HCT116 (cell line): ENCODE measurements around the gene KCNE4. TPM values are rescaled to one million over a fixed set of nuclear protein-coding genes. Genes with fewer than 3 reads are reported as not detected.

Experiments used
- ATAC-seq: fragments of 200-7000 bp; cut with Tn5 transposase; 2 replicates; pipeline ENCODE4 v1.9.1; 2020; ENCODE audit warnings: mild to moderate bottlenecking, moderate library complexity
- BruUV-seq: library from RNA; stranded (reverse); fragments of 400-500 nt; replicated peaks from 2 replicates; lab custom pipeline; 2021; lab: Mats Ljungman, UMichigan
- CTCF ChIA-PET: fragments of 300-600 bp; sonication (Branson Sonifier 250); formaldehyde crosslinking; loops from one replicate; lab custom pipeline; 2021; ENCODE audit warnings: antibody characterized with exemption; lab: Charles Lee
- POLR2A ChIA-PET: fragments of 300-600, 350-600 bp; sonication (Branson Sonifier 250); formaldehyde crosslinking; loops from one replicate; lab custom pipeline; 2021; ENCODE audit warnings: antibody characterized with exemption; lab: Charles Lee
- RAD21 ChIA-PET, 2 experiments: fragments of 300-600 bp; sonication (Branson Sonifier 250); formaldehyde crosslinking; loops; one replicate each; lab custom pipeline; 2023; ENCODE audit warnings: low total read pairs in 2 of 2; ENCODE audit not compliant: uncharacterized antibody in 2 of 2, unreplicated experiment in 2 of 2, low non-redundant PET in 1 of 2; lab: Charles Lee
- DNase-seq: peaks from one replicate; pipeline ENCODE4 v3.0.0-alpha.2; 2010; ENCODE audit warnings: low read depth, low spot score
- H2AFZ ChIP-seq: fragments of 200-600 bp; shearing (Covaris generic), sonication (generic); 2 replicates; pipeline ENCODE4 v1.6.1; 2017; ENCODE audit warnings: low read depth, mixed run types, mixed read lengths, antibody characterized with exemption, low read length; ENCODE audit not compliant: poor library complexity, severe bottlenecking
- H3K27ac ChIP-seq: 2 replicates; pipeline ENCODE4 v1.5.1; 2012; ENCODE audit warnings: low read depth, low read length
- H3K27me3 ChIP-seq: fragments of 200-600 bp; sonication (generic); 2 replicates; pipeline ENCODE4 v1.6.1; 2016; ENCODE audit warnings: mixed run types, low read length, mixed read lengths; ENCODE audit not compliant: insufficient read depth
- H3K36me3 ChIP-seq, 2 experiments: fragments of 200-500 bp in 1 of 2; fragments of 200-600 bp in 1 of 2; sonication (Bioruptor generic) in 1 of 2; sonication (generic) in 1 of 2; 2 replicates each; pipeline versions ENCODE4 v1.5.1 to v1.6.1; 2014 to 2016; ENCODE audit warnings: low read length in 2 of 2, inconsistent platforms in 1 of 2, mixed read lengths in 1 of 2, mixed run types in 1 of 2; ENCODE audit not compliant: insufficient read depth in 2 of 2, control insufficient read depth in 1 of 2
- H3K4me1 ChIP-seq, 2 experiments: fragments of 200-600 bp in 1 of 2; sonication (generic) in 1 of 2; 2 replicates each; pipeline versions ENCODE4 v1.5.1 to v1.6.1; 2012 to 2017; ENCODE audit warnings: low read length in 2 of 2, inconsistent platforms in 1 of 2, mild to moderate bottlenecking in 1 of 2, mixed read lengths in 1 of 2, mixed run types in 1 of 2, moderate library complexity in 1 of 2; ENCODE audit not compliant: insufficient read depth in 2 of 2, control insufficient read depth in 1 of 2
- H3K4me2 ChIP-seq: fragments of 200-600 bp; sonication (generic); 2 replicates; pipeline ENCODE4 v1.6.1; 2017; ENCODE audit warnings: mixed run types, low read length, mixed read lengths
- H3K4me3 ChIP-seq, 2 experiments: fragments of 200-600 bp in 1 of 2; sonication (generic) in 1 of 2; replicated peaks in 1 of 2; 2 replicates each; pipeline ENCODE4 v1.5.1; 2011 to 2016; ENCODE audit warnings: low read length in 2 of 2, control low read depth in 1 of 2, low read depth in 1 of 2, mild to moderate bottlenecking in 1 of 2, mixed read lengths in 1 of 2, mixed run types in 1 of 2
- H3K79me2 ChIP-seq: fragments of 200-600 bp; sonication (generic); 2 replicates; pipeline ENCODE4 v1.6.1; 2017; ENCODE audit warnings: mild to moderate bottlenecking, mixed run types, low read length, moderate library complexity, mixed read lengths; ENCODE audit not compliant: insufficient read depth
- H3K9ac ChIP-seq: fragments of 200-600 bp; sonication (generic); 2 replicates; pipeline ENCODE4 v1.6.1; 2016; ENCODE audit warnings: low read length, mixed read lengths
- H3K9me2 ChIP-seq: fragments of 200-600 bp; sonication (generic), shearing (Covaris generic); 2 replicates; pipeline ENCODE4 v1.6.1; 2017; ENCODE audit warnings: mixed run types, mild to moderate bottlenecking, moderate library complexity; ENCODE audit not compliant: insufficient read depth
- H3K9me3 ChIP-seq, 2 experiments: fragments of 200-500 bp in 1 of 2; fragments of 200-600 bp in 1 of 2; sonication (Bioruptor generic) in 1 of 2; sonication (generic) in 1 of 2; 2 replicates each; pipeline ENCODE4 v1.6.1; 2014 to 2017; ENCODE audit warnings: low read length in 2 of 2, mixed read lengths in 2 of 2, inconsistent platforms in 1 of 2, low read depth in 1 of 2, mild to moderate bottlenecking in 1 of 2, mixed run types in 1 of 2, moderate library complexity in 1 of 2; ENCODE audit not compliant: control insufficient read depth in 1 of 2, insufficient read depth in 1 of 2
- H4K20me1 ChIP-seq: fragments of 200-600 bp; sonication (generic), shearing (Covaris generic); 2 replicates; pipeline ENCODE4 v1.6.1; 2017; ENCODE audit warnings: mixed run types, mild to moderate bottlenecking, moderate library complexity; ENCODE audit not compliant: insufficient read depth
- CBX3 ChIP-seq: IDR thresholded peaks from 2 replicates; pipeline ENCODE4 v1.6.1; 2012; ENCODE audit warnings: low read depth
- EGR1 ChIP-seq: IDR thresholded peaks from 2 replicates; pipeline ENCODE4 v1.6.1; 2012; ENCODE audit warnings: low read depth
- ELF1 ChIP-seq: IDR thresholded peaks from 2 replicates; pipeline ENCODE4 v1.6.1; 2012; ENCODE audit warnings: low read depth, borderline replicate concordance
- EZH2 ChIP-seq: fragments of 200-600 bp; sonication (generic); IDR thresholded peaks from 2 replicates; pipeline ENCODE4 v1.6.1; 2017; ENCODE audit warnings: antibody characterized with exemption, mixed run types
- FOSL1 ChIP-seq: IDR thresholded peaks from 2 replicates; pipeline ENCODE4 v1.6.1; 2012; ENCODE audit warnings: low read depth
- JUND ChIP-seq: IDR thresholded peaks from 2 replicates; pipeline ENCODE4 v1.6.1; 2012
- POLR2A ChIP-seq: IDR thresholded peaks from 2 replicates; pipeline ENCODE4 v1.7.0; 2011; ENCODE audit warnings: borderline replicate concordance; ENCODE audit not compliant: insufficient read depth, insufficient read length; ENCODE audit errors: extremely low read depth
- SIN3A ChIP-seq: IDR thresholded peaks from 2 replicates; pipeline ENCODE4 v1.6.1; 2012; ENCODE audit warnings: low read depth
- SP1 ChIP-seq: IDR thresholded peaks from 2 replicates; pipeline ENCODE4 v1.6.1; 2012; ENCODE audit warnings: low read depth
- SRF ChIP-seq: IDR thresholded peaks from 2 replicates; pipeline ENCODE4 v1.6.1; 2012; ENCODE audit warnings: low read depth
- TCF7L2 ChIP-seq: IDR thresholded peaks from 2 replicates; pipeline ENCODE4 v1.7.0; 2011; ENCODE audit warnings: borderline replicate concordance, inconsistent platforms; ENCODE audit not compliant: insufficient read depth, insufficient read length; ENCODE audit errors: extremely low read depth
- YY1 ChIP-seq: IDR thresholded peaks from 2 replicates; pipeline ENCODE4 v1.6.1; 2011; ENCODE audit warnings: low read length, low read depth, moderate library complexity, mild to moderate bottlenecking; ENCODE audit not compliant: insufficient replicate concordance; ENCODE audit errors: extremely low read depth
- ZNF274 ChIP-seq: fragments of 200-500 bp; sonication (Bioruptor generic); IDR thresholded peaks from 2 replicates; pipeline ENCODE4 v1.6.1; 2014; ENCODE audit warnings: mild to moderate bottlenecking, low read depth, low read length, inconsistent platforms
- intact Hi-C: fragments of 100-400 bp; cut with micrococcal nuclease; formaldehyde crosslinking; loops from 2 replicates; pipeline ENCODE4 v1.10.0; 2022
- total RNA-seq: library from RNA; stranded (reverse); gene quantifications from one replicate; pipeline ENCODE4 v1.2.1, GENCODE V29; 2021; ENCODE audit not compliant: unreplicated experiment
- TF ChIP-seq, protein P1 (sequence below): IDR thresholded peaks from 2 replicates; pipeline ENCODE4 v1.6.1; 2012
- TF ChIP-seq, protein P2 (sequence below), 3 experiments: fragments of 200-600 bp in 1 of 3; sonication (generic) in 1 of 3; IDR thresholded peaks in 2 of 3; conservative IDR thresholded peaks in 1 of 3; 2 replicates each; pipeline ENCODE4 v1.5.1; 2012 to 2017; ENCODE audit warnings: low read depth in 2 of 3, low read length in 2 of 3, antibody characterized with exemption in 1 of 3, borderline replicate concordance in 1 of 3, control low read depth in 1 of 3, mild to moderate bottlenecking in 1 of 3, mixed read lengths in 1 of 3, mixed run types in 1 of 3, moderate library complexity in 1 of 3; ENCODE audit not compliant: insufficient read depth in 1 of 3
- TF ChIP-seq, protein P3 (sequence below): IDR thresholded peaks from 2 replicates; pipeline ENCODE4 v1.6.1; 2012

KCNE4 gene
- total RNA-seq, 1 experiment from 2014 or later, result not detected

DNA sequence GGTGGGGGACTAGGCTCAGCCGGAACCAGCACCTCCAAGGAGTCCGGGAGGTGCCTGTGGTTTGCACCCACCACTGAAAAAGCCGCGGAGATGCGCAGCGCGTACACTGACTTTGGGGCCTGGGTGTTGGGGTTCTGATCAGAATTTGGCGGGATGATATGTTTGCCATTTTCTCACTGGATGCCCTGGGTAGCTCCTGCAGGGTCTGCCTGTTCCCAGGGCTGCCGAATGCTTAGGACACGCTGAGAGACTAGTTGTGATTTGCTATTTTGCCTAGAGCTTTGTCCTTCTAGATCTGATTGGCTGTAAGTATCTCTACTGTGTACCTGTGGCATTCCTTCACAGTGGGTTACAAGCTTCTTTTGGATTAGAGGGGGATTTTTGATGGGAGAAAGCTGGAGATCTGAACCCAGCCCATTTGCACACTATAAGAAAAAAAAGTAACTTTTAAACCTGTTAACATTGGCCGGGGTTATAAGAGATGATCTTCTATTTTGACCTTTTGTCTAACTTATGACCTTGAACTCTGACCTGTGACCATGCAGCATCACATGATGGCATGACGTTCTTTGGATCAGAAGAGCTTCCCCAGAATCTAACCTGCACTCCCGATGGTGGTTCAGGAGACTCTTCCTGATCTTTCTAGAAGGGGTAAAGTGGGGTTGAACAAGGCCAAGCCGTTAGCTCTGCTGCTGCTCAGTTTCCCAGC lies 1.6 kb downstream of the KCNE4 start:
- Histone ChIP-seq H2AFZ (no peak overlapping the region), H3K79me2 (no peaks in the 10 kb centered on the region), H4K20me1 (no peaks in the 10 kb centered on the region), H3K36me3 (no peaks in the 10 kb centered on the region), H3K27ac (no peak overlapping the region), H3K9ac (no peak overlapping the region), H3K9me2 (no peaks in the 10 kb centered on the region), H3K4me3 (no peak overlapping the region), H3K4me2 (no peak overlapping the region), H3K4me1 (no peaks in the 10 kb centered on the region), H3K9me3 (no peaks in the 10 kb centered on the region), H3K27me3 (no peaks in the 10 kb centered on the region)
- intact Hi-C loops, result no loop called here
- DNase-seq, result no peak
- CTCF ChIA-PET, result no interaction called here
- no TSS peak for BruUV-seq
- RAD21 ChIA-PET, result no interaction called here
- POLR2A ChIA-PET, result no interaction called here
- TF ChIP-seq SIN3A, result no peak
- no peak for TF ChIP-seq POLR2A
- TF ChIP-seq YY1, result no peak
- no peak for TF ChIP-seq JUND
- TF ChIP-seq, protein P1, sequence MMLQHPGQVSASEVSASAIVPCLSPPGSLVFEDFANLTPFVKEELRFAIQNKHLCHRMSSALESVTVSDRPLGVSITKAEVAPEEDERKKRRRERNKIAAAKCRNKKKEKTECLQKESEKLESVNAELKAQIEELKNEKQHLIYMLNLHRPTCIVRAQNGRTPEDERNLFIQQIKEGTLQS, result no peak
- no peak for TF ChIP-seq CBX3
- TF ChIP-seq TCF7L2, result no peak
- no peak for TF ChIP-seq ZNF274
- no peak for TF ChIP-seq EGR1
- TF ChIP-seq, protein P2, sequence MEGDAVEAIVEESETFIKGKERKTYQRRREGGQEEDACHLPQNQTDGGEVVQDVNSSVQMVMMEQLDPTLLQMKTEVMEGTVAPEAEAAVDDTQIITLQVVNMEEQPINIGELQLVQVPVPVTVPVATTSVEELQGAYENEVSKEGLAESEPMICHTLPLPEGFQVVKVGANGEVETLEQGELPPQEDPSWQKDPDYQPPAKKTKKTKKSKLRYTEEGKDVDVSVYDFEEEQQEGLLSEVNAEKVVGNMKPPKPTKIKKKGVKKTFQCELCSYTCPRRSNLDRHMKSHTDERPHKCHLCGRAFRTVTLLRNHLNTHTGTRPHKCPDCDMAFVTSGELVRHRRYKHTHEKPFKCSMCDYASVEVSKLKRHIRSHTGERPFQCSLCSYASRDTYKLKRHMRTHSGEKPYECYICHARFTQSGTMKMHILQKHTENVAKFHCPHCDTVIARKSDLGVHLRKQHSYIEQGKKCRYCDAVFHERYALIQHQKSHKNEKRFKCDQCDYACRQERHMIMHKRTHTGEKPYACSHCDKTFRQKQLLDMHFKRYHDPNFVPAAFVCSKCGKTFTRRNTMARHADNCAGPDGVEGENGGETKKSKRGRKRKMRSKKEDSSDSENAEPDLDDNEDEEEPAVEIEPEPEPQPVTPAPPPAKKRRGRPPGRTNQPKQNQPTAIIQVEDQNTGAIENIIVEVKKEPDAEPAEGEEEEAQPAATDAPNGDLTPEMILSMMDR (IDR thresholded peaks at IDR 0.05 in 2 of 3, conservative IDR thresholded peaks at IDR 0.05 in 1 of 3; ENCODE audit: borderline replicate concordance in 1 of 3, insufficient read depth in 1 of 3, low read depth in 2 of 3, low read length in 2 of 3), result no peak
- TF ChIP-seq SP1, result no peak
- TF ChIP-seq ELF1, result no peak
- TF ChIP-seq EZH2, result no peak
- no peak for TF ChIP-seq SRF
- TF ChIP-seq, protein P3, sequence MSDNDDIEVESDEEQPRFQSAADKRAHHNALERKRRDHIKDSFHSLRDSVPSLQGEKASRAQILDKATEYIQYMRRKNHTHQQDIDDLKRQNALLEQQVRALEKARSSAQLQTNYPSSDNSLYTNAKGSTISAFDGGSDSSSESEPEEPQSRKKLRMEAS, result no peak
- no peak for TF ChIP-seq FOSL1
- ATAC-seq, result no peak
